LNCaP clone FGC (cell line): ENCODE data around the gene PRKAG1.

Experiments
- DNase-seq: peaks from one replicate; pipeline ENCODE4 v3.0.0-alpha.2; 2011; ENCODE audit warnings: low read depth
- H3K4me3 ChIP-seq: 2 replicates; pipeline ENCODE4 v1.5.1; 2011; ENCODE audit warnings: mild to moderate bottlenecking, low read depth, low read length, control low read depth
- TF ChIP-seq, protein P1 (sequence below): IDR thresholded peaks from 2 replicates; pipeline ENCODE4 v1.5.1; 2012; ENCODE audit warnings: mild to moderate bottlenecking; ENCODE audit not compliant: control insufficient read depth, insufficient read depth; ENCODE audit errors: extremely low read depth

PRKAG1 gene

DNA sequence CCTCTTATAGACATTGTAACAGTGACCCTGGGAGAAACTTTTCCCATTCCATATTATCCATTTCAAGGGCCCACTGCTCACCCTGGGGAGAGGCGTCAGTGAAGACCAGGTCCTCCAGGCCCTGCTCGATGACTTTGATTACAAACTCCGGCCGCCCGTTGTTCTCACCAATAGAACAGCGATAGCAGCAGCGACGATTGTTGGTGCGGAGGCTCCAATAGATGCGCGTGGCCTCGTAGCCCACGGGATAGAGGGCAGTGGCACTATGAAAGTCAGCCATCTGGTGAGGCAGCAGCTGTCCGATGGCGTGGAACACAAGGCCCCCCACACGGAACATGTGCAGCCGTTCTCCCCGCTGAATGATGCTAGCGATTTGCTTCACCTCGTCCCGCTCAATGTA is 7.5 kb upstream of the PRKAG1 start:
- H3K4me3 ChIP-seq = no peak overlapping the region
- DNase-seq = no peak
- TF ChIP-seq, protein P1, sequence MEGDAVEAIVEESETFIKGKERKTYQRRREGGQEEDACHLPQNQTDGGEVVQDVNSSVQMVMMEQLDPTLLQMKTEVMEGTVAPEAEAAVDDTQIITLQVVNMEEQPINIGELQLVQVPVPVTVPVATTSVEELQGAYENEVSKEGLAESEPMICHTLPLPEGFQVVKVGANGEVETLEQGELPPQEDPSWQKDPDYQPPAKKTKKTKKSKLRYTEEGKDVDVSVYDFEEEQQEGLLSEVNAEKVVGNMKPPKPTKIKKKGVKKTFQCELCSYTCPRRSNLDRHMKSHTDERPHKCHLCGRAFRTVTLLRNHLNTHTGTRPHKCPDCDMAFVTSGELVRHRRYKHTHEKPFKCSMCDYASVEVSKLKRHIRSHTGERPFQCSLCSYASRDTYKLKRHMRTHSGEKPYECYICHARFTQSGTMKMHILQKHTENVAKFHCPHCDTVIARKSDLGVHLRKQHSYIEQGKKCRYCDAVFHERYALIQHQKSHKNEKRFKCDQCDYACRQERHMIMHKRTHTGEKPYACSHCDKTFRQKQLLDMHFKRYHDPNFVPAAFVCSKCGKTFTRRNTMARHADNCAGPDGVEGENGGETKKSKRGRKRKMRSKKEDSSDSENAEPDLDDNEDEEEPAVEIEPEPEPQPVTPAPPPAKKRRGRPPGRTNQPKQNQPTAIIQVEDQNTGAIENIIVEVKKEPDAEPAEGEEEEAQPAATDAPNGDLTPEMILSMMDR = no peak

DNA sequence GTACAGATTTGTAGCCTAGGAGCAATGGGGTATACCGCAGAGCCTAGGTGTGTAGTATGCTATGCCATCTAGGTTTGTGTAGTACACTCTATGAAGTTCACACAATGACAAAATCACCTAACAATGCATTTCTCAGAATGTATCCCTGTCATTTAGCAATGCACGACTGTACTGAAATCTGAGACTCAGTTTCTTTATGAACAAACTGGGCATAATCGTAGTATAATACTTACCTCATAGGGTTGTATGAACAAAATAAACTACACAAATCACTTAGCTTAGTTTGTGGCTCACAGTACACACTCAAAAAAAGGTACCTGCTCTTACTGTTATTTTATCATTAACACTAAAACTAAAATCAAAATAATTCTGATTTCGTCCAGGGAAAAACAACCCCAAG is 6.9 kb upstream of the PRKAG1 start:
- DNase-seq = no peak
- no peak overlapping the region for H3K4me3 ChIP-seq
- TF ChIP-seq, protein P1 = no peak

DNA sequence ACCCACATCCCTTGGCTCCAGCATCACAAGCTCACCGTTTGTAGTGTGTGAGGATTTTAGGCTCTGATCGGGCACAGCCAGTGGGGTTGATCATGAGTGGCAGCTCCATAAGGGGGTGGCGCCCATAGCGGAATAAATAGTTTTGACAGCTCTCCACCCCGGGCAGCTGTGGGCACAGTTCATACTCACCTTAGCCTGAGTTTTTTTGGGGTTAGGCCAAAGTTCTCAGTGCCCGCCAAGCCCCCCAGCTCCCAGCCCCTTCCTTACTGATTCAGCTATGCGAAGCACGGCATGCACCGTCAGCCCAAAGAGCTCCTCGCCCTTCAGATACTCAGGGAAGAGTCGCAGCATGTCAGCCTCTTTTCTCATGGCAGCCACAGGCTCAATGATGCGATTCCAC is 6.0 kb upstream of the PRKAG1 start:
- DNase-seq = no peak
- no peak overlapping the region for H3K4me3 ChIP-seq
- TF ChIP-seq, protein P1 = no peak

DNA sequence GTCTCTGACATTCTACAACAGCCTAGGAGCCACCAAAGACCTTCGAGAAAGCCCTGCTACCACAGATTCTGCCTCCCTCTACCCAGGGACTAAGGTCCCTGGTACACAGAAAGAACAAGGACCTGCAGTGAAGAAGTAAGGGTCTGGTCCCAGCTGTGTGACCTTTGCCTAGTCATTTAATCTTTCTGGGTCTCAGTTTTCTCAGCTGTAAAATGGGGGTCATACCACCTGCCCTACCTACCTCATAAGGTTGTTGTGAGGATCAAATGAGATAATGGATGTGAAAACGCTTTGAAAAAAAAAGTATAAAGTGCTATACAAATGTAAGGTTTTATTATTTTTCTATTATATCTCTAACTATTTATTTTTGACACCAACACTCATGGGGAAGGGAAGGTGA is 5.2 kb upstream of the PRKAG1 start:
- TF ChIP-seq, protein P1 = no peak
- no peak for DNase-seq
- H3K4me3 ChIP-seq = no peak overlapping the region

DNA sequence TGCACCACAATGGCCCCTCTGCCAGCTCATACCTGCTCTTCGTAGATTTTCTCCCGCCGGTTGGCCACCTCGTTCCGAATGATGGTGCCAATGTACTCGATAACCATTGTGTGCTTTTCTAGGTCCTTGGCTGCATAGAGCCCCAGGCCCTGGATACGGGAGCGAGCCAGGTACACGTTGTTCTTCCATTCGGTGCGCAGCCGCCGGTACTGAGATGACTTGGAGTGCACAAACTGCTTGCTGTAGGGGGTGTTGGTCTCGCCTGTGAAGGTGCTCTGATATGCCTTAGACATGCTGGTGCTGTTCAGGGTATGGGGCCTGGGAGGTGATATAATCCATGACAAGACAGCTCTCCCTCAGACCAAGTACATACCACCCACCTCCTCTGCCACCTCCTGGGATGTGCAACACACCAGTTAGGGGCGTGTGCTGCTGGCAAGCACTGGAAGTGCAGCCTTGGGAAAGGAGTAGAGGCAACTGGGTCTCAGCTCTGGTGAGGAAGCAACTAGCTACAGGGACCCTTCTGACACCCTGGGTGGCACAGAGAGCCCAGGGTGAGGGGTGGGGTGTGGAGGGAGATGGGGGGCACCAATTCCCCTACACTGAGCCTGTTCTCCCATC is 4.1 kb upstream of the PRKAG1 start:
- no peak for DNase-seq
- no peak overlapping the region for H3K4me3 ChIP-seq
- TF ChIP-seq, protein P1 = no peak

DNA sequence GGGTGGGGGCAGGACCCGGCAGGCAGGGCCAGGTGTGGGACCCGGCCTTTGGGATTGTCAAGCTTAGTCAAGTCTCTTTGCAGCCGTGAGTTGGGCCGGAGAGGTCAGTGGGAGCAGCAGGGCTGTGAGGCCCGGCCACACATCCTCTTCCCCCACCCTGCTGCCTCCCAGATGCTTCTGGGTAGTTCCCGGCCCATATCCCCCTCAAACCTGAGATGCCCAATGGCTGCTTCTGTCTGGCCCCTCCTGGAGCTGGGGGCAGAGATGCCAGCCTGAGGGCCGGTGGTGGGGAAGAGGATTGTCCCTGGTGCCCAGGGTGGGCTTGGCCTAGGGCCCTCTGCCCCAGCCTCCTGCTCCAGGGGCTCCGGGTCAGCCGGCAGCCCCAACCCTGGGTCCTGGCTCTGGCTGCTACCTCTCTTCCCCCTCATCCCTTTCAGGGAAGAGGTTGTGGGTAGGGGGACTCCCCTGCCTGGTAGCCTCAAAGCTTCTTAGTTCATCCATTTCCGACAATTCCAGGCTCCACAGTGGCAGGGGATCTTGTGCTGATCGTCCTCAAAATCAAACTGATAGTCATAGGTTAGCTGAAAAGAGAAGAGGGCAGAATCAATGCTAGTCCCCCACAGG is 2.8 kb upstream of the PRKAG1 start:
- no peak for DNase-seq
- TF ChIP-seq, protein P1 = no peak
- H3K4me3 ChIP-seq = no peak overlapping the region

DNA sequence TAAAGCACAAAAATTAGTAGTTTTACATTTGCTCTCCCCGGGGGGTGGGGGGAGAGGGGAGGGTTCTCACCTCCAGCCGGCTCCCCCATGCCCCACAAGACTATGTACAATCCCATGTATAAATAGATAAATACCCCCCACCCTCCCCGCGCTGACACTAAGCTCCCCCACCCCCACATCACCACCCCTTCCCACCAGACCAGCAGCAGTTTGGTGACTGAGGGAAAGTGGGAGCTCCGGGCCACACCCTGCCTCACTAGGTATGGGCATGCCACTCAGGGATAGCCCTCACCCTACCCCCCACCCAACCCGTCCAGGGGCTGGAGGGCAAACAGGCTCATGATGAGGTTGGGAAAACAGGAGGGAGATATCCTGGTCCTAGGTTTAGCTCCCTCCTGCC is 1.9 kb upstream of the PRKAG1 start:
- no peak overlapping the region for H3K4me3 ChIP-seq
- no peak for DNase-seq
- TF ChIP-seq, protein P1 = no peak
